ENCODE results near the gene GALNT17.

GALNT17 gene

DNA sequence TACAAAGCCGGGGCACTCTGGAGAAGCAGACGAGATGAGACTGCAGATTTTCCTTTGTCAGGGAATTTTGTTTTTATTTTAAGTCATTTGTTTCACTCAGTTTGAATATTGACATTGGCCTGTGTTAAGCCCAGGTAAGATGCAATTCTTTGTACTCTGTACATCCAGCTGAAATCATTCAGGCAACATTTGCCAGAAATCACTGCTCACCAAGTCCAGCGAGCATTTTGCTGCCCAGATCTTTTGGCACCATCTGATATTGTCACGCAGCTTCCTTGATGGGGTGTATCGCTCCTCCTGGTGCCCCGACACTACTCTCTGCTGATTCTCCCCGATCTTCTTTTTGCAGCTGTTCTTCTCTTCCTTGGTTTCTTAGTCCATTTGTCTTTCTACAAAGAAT is 261.7 kb downstream of the GALNT17 start:
- no peak for DNase-seq (ENCODE audit: low read depth)

- no peak for DNase-seq (ENCODE audit: low read depth)
Observed at GRCh38 chr7:71402684-71403083, 270.7 kb downstream of the GALNT17 start.

DNA sequence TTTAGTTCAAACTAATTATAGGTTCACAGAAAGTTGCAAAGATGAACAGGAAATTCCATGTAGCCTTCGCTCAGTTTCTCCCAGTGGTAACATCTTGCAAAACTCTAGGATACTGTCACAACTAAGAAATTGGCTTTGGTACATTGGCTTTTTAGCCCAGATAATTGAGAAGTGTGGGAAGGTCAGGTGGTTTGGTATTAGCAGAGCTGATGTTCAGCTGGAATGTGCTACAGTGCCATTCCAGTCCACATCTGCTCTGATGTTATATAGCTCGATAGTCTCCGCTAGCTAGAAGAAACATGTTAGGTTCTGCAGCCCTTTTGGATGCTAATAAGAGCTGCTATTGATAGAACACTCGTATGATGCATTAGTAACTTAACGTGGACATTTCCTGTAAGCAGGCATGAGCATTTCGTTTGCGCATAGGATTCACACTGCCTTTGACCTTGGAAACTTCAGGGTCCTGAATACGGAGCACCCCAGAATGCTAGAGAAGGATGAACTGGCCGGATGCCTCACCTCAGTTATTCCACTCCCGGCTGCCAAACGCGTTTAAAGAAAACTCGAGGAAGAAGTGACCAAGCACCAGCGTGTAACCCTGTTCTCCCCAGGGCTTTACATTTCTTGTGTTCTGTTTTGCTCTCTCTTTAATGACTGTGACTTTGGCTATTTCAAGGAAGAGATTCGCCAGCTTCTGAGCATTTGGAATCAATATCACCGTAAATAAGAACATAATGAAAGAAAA is 271.4 kb downstream of the GALNT17 start:
- DNase-seq (ENCODE audit: low read depth) = no peak

GRCh38 chr7:71404726-71405345 is 272.9 kb downstream of the GALNT17 start:
- DNase-seq (ENCODE audit: low read depth) = no peak

DNA sequence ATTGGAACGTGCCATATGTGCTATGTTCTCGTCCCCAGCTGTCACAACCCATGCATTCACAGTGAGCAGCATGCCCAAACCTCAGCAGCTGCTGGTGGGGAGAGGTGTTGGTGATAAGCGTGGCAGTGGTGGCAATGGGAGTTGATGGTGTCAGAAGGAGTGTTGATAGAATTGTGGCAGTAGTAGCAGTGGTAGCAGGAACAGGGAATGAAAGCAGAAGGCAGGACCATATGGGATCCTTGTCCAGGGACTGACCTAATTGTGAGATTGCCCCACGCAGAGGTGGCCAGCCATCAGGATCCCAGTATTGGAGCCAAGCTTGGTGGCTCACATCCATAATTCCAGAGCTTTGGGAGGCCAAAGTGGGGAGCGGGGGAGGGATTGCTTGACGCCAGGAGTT is 276.3 kb downstream of the GALNT17 start:
- no peak for DNase-seq (ENCODE audit: low read depth)

GRCh38 chr7:71409550-71410157 is 277.7 kb downstream of the GALNT17 start:
- no peak for DNase-seq (ENCODE audit: low read depth)

- no peak for DNase-seq (ENCODE audit: low read depth)
Observed at GRCh38 chr7:71411475-71411874, 279.5 kb downstream of the GALNT17 start.

GRCh38 chr7:71414490-71414889 is 282.5 kb downstream of the GALNT17 start:
- no peak for DNase-seq (ENCODE audit: low read depth)

GRCh38 chr7:71419546-71420337 is 287.8 kb downstream of the GALNT17 start:
- no peak for DNase-seq (ENCODE audit: low read depth)

DNA sequence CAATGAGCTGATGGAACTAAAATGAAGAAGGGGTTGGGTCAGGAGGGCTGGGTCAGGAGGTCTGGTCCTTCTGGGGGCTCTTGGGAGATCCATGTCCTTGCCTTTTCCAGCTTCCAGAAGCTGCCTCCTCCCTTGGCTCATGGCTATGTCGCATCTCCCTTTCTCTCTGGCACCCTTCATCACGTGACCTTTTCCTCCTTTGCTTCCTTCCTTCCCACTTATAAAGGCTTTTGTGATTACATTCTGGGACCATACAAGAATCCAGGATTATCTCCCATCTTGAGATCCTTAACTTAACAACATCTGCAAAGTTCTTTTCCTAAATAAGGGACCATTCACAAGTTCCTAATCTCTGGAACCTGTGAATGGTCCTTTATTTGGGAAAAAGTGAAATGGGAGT is 290.2 kb downstream of the GALNT17 start:
- DNase-seq (ENCODE audit: low read depth) = no peak

- peak; percentile 5 for DNase-seq (ENCODE audit: low read depth)
Observed at GRCh38 chr7:71424166-71425035, 292.5 kb downstream of the GALNT17 start.

DNA sequence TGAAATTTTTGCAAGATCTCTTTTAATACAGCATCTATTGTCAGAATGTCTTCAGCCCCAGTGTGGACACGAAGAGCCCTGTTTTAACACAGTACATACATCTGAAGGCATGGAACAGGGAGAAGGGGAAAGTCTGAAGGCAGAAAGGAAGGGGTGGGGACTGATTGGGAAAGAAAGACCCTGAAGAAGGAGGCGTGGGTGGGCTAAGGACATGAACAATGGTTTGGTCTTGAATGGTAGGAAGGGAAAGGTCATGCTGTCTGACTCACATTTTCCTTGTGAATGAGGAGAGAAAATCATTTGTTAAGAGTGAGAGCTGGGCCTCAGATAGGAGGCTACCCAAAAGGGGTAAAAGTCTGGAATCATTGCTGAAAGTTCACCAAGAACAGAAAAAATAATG is 297.1 kb downstream of the GALNT17 start:
- peak; percentile 16 for DNase-seq (ENCODE audit: low read depth)

GRCh38 chr7:71430246-71430645 is 298.3 kb downstream of the GALNT17 start:
- DNase-seq (ENCODE audit: low read depth) = no peak

- DNase-seq (ENCODE audit: low read depth) = no peak
Observed at GRCh38 chr7:71439321-71439720, 307.4 kb downstream of the GALNT17 start.

DNA sequence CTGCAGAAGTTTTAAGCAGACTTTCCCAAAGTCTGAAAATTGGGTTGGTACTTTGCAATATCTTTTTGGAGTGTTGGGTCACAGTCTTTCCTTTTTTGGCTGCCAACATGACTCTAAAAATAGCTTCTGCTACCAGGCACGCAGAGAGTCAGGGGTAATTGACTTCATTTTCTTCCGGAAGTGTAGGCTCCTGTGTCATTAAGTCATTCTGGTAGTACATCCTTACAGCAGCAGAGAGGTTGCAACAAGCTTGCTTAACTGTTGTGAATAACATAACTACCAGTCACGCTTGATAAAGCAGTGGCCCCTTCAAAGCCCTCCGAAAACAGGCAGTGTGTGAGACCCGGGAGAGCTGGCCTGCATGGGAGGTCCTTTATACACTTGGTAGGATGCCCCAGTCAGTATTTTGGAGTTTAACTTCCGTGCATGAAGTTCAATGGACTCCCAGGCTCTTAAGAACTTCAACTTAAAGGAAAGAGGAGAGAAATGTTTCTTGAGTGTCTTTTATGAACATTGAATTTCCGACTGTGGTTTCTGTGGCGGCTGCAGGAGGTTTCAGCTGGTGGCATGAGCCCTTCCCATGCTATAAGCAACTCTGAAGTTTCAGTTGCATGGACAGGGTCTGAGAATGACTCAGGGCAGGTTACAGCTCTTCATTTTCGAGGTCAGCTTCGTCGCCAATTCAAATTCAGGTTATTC is 310.7 kb downstream of the GALNT17 start:
- no peak for DNase-seq (ENCODE audit: low read depth)

DNA sequence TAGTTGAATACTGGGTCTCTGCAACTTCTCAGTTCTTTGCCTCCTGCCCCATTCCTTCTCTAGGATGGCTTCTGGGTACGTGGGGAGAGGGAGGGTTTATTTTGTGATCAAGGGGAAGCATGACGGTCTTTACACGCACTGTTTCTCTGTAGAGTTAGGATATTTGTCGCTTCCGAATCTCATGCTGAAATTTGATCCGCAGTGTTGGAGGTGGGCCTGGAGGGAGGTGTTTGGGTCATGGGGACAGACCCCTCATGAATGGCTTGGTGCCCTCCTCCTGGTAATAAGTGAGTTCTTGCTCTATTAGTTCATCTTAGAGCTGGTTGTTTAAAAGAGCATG is 311.2 kb downstream of the GALNT17 start:
- DNase-seq (ENCODE audit: low read depth) = no peak

DNA sequence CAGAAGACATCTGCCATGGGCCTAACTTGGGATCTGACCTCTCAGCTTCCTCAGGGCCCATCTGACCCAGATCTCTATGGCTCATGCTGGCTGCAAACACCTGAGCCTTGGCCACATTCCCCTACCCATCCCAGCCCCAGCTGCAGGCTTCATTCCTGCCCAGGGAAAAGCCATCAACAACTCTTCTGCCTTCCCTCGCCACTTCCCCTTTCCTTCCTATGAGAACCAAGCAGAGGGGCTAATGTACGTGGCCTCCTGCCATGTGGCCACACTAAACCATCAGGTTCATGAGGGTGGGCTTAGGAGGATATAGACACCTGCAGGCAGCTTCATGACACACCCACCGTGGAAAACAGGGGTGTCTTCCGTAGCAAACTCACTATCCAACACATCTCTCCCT is 312.2 kb downstream of the GALNT17 start:
- DNase-seq (ENCODE audit: low read depth) = no peak

DNA sequence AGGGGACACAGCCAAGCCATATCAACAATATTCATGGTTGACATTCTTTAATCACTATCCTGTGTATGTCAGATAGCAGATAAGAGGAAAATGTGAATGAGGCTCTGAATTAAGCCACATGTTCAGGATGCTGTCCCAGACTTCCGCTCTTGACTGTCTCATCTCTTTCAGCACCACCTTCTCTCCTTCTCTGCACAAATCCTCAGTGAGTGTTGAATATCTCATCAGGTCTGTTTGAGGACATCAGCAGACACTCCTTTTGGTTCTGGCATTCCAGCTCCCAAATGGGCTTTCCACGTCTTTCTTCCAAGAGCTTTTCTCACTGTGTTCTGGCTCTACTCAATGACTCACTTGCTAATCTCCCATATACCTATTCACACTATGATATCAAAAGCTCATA is 321.7 kb downstream of the GALNT17 start:
- no peak for DNase-seq (ENCODE audit: low read depth)

- DNase-seq (ENCODE audit: low read depth) = no peak
Observed at GRCh38 chr7:71454981-71455380, 323.0 kb downstream of the GALNT17 start.

DNA sequence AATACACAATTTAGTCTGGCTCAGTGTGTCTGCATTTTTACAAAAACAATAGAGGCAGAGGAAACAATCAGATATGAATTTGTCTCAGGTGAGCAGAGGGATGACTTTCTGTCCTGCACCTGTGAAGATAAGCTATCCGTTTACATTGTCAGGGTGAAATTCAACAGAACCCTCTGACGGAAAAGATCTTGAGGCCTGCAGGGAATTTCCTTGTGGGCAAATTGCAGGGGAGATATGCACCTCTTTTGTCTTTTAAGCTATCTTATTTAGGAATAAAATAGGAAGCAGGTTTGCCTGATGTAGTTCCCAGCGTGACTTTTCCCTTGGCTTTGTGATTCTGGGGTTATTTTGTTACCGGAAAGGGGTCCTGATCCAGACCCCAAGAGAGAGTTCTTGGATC is 325.1 kb downstream of the GALNT17 start:
- DNase-seq (ENCODE audit: low read depth) = no peak

All from fibroblast of the conjunctiva (primary cell).